Measurements from ENCODE around the gene CASP7.

Gene CASP7

GRCh38 chr10:113739031-113739430, 59.3 kb downstream of the CASP7 start:
- H3K9me3 ChIP-seq (ENCODE audit: control insufficient read depth, insufficient read depth, low read depth, low read length), result no peaks in the 10 kb centered on the region
- no peak overlapping the region for H3K4me3 ChIP-seq (ENCODE audit: low read depth, low read length)
- no peak overlapping the region for H3K27ac ChIP-seq (ENCODE audit: low read depth, low read length)
- H3K9ac ChIP-seq (ENCODE audit: low read length), result no peak overlapping the region
- H3K36me3 ChIP-seq (ENCODE audit: control insufficient read depth, insufficient read depth, low read length), result no peaks in the 10 kb centered on the region
- H3K4me1 ChIP-seq (ENCODE audit: control insufficient read depth, insufficient read depth, low read length), result peaks cover 6% of the 10 kb centered on the region; the same call in 1 of the 2 replicates
- no peaks in the 10 kb centered on the region for H3K27me3 ChIP-seq (ENCODE audit: control insufficient read depth, insufficient read depth, low read length)

- H3K4me1 ChIP-seq (ENCODE audit: control insufficient read depth, insufficient read depth, low read length), result peaks cover 6% of the 10 kb centered on the region; the same call in 1 of the 2 replicates
- H3K27me3 ChIP-seq (ENCODE audit: control insufficient read depth, insufficient read depth, low read length), result no peaks in the 10 kb centered on the region
- no peaks in the 10 kb centered on the region for H3K36me3 ChIP-seq (ENCODE audit: control insufficient read depth, insufficient read depth, low read length)
- H3K4me3 ChIP-seq (ENCODE audit: low read depth, low read length), result no peak overlapping the region
- H3K9me3 ChIP-seq (ENCODE audit: control insufficient read depth, insufficient read depth, low read depth, low read length), result no peaks in the 10 kb centered on the region
- no peak overlapping the region for H3K9ac ChIP-seq (ENCODE audit: low read length)
- H3K27ac ChIP-seq (ENCODE audit: low read depth, low read length), result no peak overlapping the region
These were observed 59.9 kb downstream of the CASP7 start for GRCh38 chr10:113739577-113739976.

GRCh38 chr10:113740850-113741249, 61.1 kb downstream of the CASP7 start:
- no peaks in the 10 kb centered on the region for H3K27me3 ChIP-seq (ENCODE audit: control insufficient read depth, insufficient read depth, low read length)
- H3K4me1 ChIP-seq (ENCODE audit: control insufficient read depth, insufficient read depth, low read length), result peaks cover 6% of the 10 kb centered on the region; the same call in 1 of the 2 replicates
- H3K9ac ChIP-seq (ENCODE audit: low read length), result no peak overlapping the region
- H3K27ac ChIP-seq (ENCODE audit: low read depth, low read length), result no peak overlapping the region
- H3K4me3 ChIP-seq (ENCODE audit: low read depth, low read length), result no peak overlapping the region
- H3K36me3 ChIP-seq (ENCODE audit: control insufficient read depth, insufficient read depth, low read length), result no peaks in the 10 kb centered on the region
- no peaks in the 10 kb centered on the region for H3K9me3 ChIP-seq (ENCODE audit: control insufficient read depth, insufficient read depth, low read depth, low read length)

- Histone ChIP-seq H3K4me3 (ENCODE audit: low read depth, low read length) (no peak overlapping the region), H3K9ac (ENCODE audit: low read length) (no peak overlapping the region), H3K4me1 (ENCODE audit: control insufficient read depth, insufficient read depth, low read length) (no peaks in the 10 kb centered on the region; the same call in 1 of the 2 replicates), H3K9me3 (ENCODE audit: control insufficient read depth, insufficient read depth, low read depth, low read length) (no peaks in the 10 kb centered on the region), H3K27me3 (ENCODE audit: control insufficient read depth, insufficient read depth, low read length) (no peaks in the 10 kb centered on the region), H3K27ac (ENCODE audit: low read depth, low read length) (no peak overlapping the region), H3K36me3 (ENCODE audit: control insufficient read depth, insufficient read depth, low read length) (no peaks in the 10 kb centered on the region)
These were observed 62.8 kb downstream of the CASP7 start for GRCh38 chr10:113742466-113742865.

GRCh38 chr10:113743594-113743993, 63.9 kb downstream of the CASP7 start:
- H3K4me1 ChIP-seq (ENCODE audit: control insufficient read depth, insufficient read depth, low read length), result no peaks in the 10 kb centered on the region; the same call in 1 of the 2 replicates
- H3K9me3 ChIP-seq (ENCODE audit: control insufficient read depth, insufficient read depth, low read depth, low read length), result no peaks in the 10 kb centered on the region
- H3K27me3 ChIP-seq (ENCODE audit: control insufficient read depth, insufficient read depth, low read length), result no peaks in the 10 kb centered on the region
- H3K9ac ChIP-seq (ENCODE audit: low read length), result no peak overlapping the region
- H3K4me3 ChIP-seq (ENCODE audit: low read depth, low read length), result no peak overlapping the region
- no peak overlapping the region for H3K27ac ChIP-seq (ENCODE audit: low read depth, low read length)
- no peaks in the 10 kb centered on the region for H3K36me3 ChIP-seq (ENCODE audit: control insufficient read depth, insufficient read depth, low read length)

- Histone ChIP-seq H3K36me3 (ENCODE audit: control insufficient read depth, insufficient read depth, low read length) (no peaks in the 10 kb centered on the region), H3K9me3 (ENCODE audit: control insufficient read depth, insufficient read depth, low read depth, low read length) (no peaks in the 10 kb centered on the region), H3K4me1 (ENCODE audit: control insufficient read depth, insufficient read depth, low read length) (no peaks in the 10 kb centered on the region; the same call in 1 of the 2 replicates), H3K9ac (ENCODE audit: low read length) (no peak overlapping the region), H3K4me3 (ENCODE audit: low read depth, low read length) (no peak overlapping the region), H3K27me3 (ENCODE audit: control insufficient read depth, insufficient read depth, low read length) (no peaks in the 10 kb centered on the region), H3K27ac (ENCODE audit: low read depth, low read length) (no peak overlapping the region)
These were observed 65.7 kb downstream of the CASP7 start for GRCh38 chr10:113745374-113745773.

- H3K4me3 ChIP-seq (ENCODE audit: low read depth, low read length), result no peak overlapping the region
These were observed 66.7 kb downstream of the CASP7 start for GRCh38 chr10:113746217-113746957.

GRCh38 chr10:113751181-113751732, 71.5 kb downstream of the CASP7 start, which contains the start of gene PLEKHS1:
Gene PLEKHS1, plus strand, starts transcription at chr10:113751682. Its CDS starts 3,596 bp downstream, at chr10:113755278.
- Histone ChIP-seq H3K9ac (ENCODE audit: low read length) (no peak within 1 kb of the TSS), H3K27me3 (ENCODE audit: control insufficient read depth, insufficient read depth, low read length) (no peaks in the 10 kb centered on the region), H3K27ac (ENCODE audit: low read depth, low read length) (no peak within 1 kb of the TSS), H3K4me3 (ENCODE audit: low read depth, low read length) (no peak within 1 kb of the TSS), H3K4me1 (ENCODE audit: control insufficient read depth, insufficient read depth, low read length) (no peaks in the 10 kb centered on the region; the same call in 1 of the 2 replicates), H3K36me3 (ENCODE audit: control insufficient read depth, insufficient read depth, low read length) (no peaks in the 10 kb centered on the region), H3K9me3 (ENCODE audit: control insufficient read depth, insufficient read depth, low read depth, low read length) (no peaks in the 10 kb centered on the region)

More at GRCh38 chr10:113746217-113746957, 66.7 kb downstream of the CASP7 start:
- H3K27ac ChIP-seq (ENCODE audit: low read depth, low read length), result no peak overlapping the region
- H3K36me3 ChIP-seq (ENCODE audit: control insufficient read depth, insufficient read depth, low read length), result no peaks in the 10 kb centered on the region
- H3K9ac ChIP-seq (ENCODE audit: low read length), result no peak overlapping the region
- H3K9me3 ChIP-seq (ENCODE audit: control insufficient read depth, insufficient read depth, low read depth, low read length), result no peaks in the 10 kb centered on the region
- H3K4me1 ChIP-seq (ENCODE audit: control insufficient read depth, insufficient read depth, low read length), result no peaks in the 10 kb centered on the region; the same call in 1 of the 2 replicates
- H3K27me3 ChIP-seq (ENCODE audit: control insufficient read depth, insufficient read depth, low read length), result no peaks in the 10 kb centered on the region

GRCh38 chr10:113752553-113752952, 72.8 kb downstream of the CASP7 start:
- H3K4me1 ChIP-seq (ENCODE audit: control insufficient read depth, insufficient read depth, low read length), result no peaks in the 10 kb centered on the region
- no peaks in the 10 kb centered on the region for H3K27me3 ChIP-seq (ENCODE audit: control insufficient read depth, insufficient read depth, low read length)
- no peak overlapping the region for H3K4me3 ChIP-seq (ENCODE audit: low read depth, low read length)
- no peak overlapping the region for H3K27ac ChIP-seq (ENCODE audit: low read depth, low read length)
- no peaks in the 10 kb centered on the region for H3K9me3 ChIP-seq (ENCODE audit: control insufficient read depth, insufficient read depth, low read depth, low read length)
- H3K36me3 ChIP-seq (ENCODE audit: control insufficient read depth, insufficient read depth, low read length), result no peaks in the 10 kb centered on the region
- H3K9ac ChIP-seq (ENCODE audit: low read length), result no peak overlapping the region

GRCh38 chr10:113753020-113753692, 73.4 kb downstream of the CASP7 start:
- no peaks in the 10 kb centered on the region for H3K4me1 ChIP-seq (ENCODE audit: control insufficient read depth, insufficient read depth, low read length)
- no peaks in the 10 kb centered on the region for H3K36me3 ChIP-seq (ENCODE audit: control insufficient read depth, insufficient read depth, low read length)
- H3K9me3 ChIP-seq (ENCODE audit: control insufficient read depth, insufficient read depth, low read depth, low read length), result no peaks in the 10 kb centered on the region
- no peak overlapping the region for H3K4me3 ChIP-seq (ENCODE audit: low read depth, low read length)
- no peaks in the 10 kb centered on the region for H3K27me3 ChIP-seq (ENCODE audit: control insufficient read depth, insufficient read depth, low read length)
- H3K9ac ChIP-seq (ENCODE audit: low read length), result no peak overlapping the region
- no peak overlapping the region for H3K27ac ChIP-seq (ENCODE audit: low read depth, low read length)

- H3K27ac ChIP-seq (ENCODE audit: low read depth, low read length), result no peak overlapping the region
- no peak overlapping the region for H3K9ac ChIP-seq (ENCODE audit: low read length)
- H3K4me1 ChIP-seq (ENCODE audit: control insufficient read depth, insufficient read depth, low read length), result no peaks in the 10 kb centered on the region
- H3K27me3 ChIP-seq (ENCODE audit: control insufficient read depth, insufficient read depth, low read length), result no peaks in the 10 kb centered on the region
- no peaks in the 10 kb centered on the region for H3K9me3 ChIP-seq (ENCODE audit: control insufficient read depth, insufficient read depth, low read depth, low read length)
- no peaks in the 10 kb centered on the region for H3K36me3 ChIP-seq (ENCODE audit: control insufficient read depth, insufficient read depth, low read length)
- H3K4me3 ChIP-seq (ENCODE audit: low read depth, low read length), result no peak overlapping the region
These were observed 74.4 kb downstream of the CASP7 start for GRCh38 chr10:113754125-113754524.

Data from HUES6 (cell line).